Epithelial cell of proximal tubule (primary cell): ENCODE results near the gene DOCK1. TPM values are rescaled to one million over a fixed set of nuclear protein-coding genes. Genes with fewer than 3 reads are reported as not detected.

Source experiments
- DNase-seq: peaks from one replicate; pipeline ENCODE4 v3.0.0-alpha.2; 2011; ENCODE audit warnings: low read depth
- H3K4me3 ChIP-seq: 2 replicates; pipeline ENCODE4 v1.5.1; 2011; ENCODE audit warnings: low read depth, mild to moderate bottlenecking, low read length
- CTCF ChIP-seq: conservative IDR thresholded peaks from 2 replicates; pipeline ENCODE4 v1.5.1; 2012; ENCODE audit warnings: low read depth, mild to moderate bottlenecking, low read length
- total RNA-seq: library from RNA; depleted of rRNA; stranded (reverse); fragments of >200 nt; gene quantifications from 2 replicates; pipeline ENCODE4 v1.2.3, GENCODE V29; 2015

Gene DOCK1
- total RNA-seq, 1 donor from 2014 or later = 31.9 TPM

- no peak for DNase-seq
- no peak overlapping the region for H3K4me3 ChIP-seq
- TF ChIP-seq CTCF = no peak
Measured at GRCh38 chr10:127179612-127180250, 274.5 kb downstream of the DOCK1 start.

GRCh38 chr10:127182161-127182560 is 276.9 kb downstream of the DOCK1 start:
- H3K4me3 ChIP-seq = no peak overlapping the region
- TF ChIP-seq CTCF = no peak
- no peak for DNase-seq

GRCh38 chr10:127184582-127184981 is 279.4 kb downstream of the DOCK1 start:
- no peak overlapping the region for H3K4me3 ChIP-seq
- DNase-seq = no peak
- no peak for TF ChIP-seq CTCF

GRCh38 chr10:127186813-127187212 is 281.6 kb downstream of the DOCK1 start:
- no peak for TF ChIP-seq CTCF
- DNase-seq = no peak
- no peak overlapping the region for H3K4me3 ChIP-seq

DNA sequence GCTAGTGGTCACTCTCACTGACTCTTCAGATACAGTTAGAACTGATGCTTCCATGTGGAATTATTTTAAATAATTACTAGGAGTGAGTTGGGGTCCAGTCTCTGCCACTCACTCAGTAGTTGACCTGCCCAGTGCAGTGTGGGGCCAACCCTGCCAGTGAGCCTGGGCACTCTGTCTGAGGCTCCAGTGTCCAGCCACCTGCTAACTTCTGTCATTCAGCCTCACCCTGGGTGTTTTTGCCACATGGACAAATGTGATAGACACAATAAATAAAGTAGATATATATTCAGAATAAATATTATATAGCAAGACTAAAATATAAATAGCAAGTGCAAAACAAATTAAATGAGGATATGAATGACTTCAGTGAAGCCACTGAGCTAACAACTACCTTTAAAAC is 284.0 kb downstream of the DOCK1 start:
- no peak overlapping the region for H3K4me3 ChIP-seq
- DNase-seq = no peak
- TF ChIP-seq CTCF = no peak

DNA sequence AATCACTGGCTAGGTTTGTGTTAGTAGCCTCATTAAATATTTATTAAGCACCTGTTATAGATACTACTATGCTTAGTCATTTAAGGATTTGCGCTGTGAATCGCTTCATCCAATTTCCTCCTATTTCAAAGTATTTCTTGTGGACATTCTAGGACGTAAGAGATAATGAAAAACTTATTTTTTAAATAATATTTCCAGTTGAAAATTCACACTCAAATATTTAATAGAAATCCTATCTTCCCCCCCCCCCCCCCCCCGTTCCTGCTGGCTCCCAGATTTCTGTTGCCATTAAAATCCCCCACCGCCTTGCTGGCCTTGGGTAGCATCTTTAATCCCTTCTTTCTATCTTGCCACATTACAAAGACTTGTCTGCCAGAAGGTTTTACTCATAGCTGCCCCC is 285.2 kb downstream of the DOCK1 start:
- no peak for DNase-seq
- no peak overlapping the region for H3K4me3 ChIP-seq
- TF ChIP-seq CTCF = no peak

DNA sequence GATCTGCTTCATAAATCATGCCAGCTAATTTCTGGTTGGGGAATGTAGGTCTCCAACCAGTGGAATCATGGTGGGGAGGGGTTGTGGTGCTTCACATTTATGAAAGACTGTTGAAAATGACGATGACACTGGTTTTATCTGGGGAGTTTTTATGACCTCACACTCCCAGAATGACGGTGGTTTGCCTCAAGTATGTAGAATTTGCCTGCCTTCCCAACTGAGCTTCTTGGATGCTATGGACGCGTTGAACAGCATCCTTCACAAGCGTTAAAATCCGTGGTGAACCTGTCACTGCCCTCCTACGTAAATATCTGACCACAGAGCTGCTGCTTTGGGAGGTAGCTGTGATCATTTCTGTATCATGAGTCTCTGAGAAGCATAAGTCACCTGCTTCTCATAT is 287.9 kb downstream of the DOCK1 start:
- no peak for TF ChIP-seq CTCF
- no peak for DNase-seq

More for the DNA sequence above, 287.9 kb downstream of the DOCK1 start:
- H3K4me3 ChIP-seq = no peak overlapping the region
